Cortex of kidney (tissue), 1 donor: ENCODE results near the gene EIF3D.
A peak's percentile ranks its signal among the peaks of the same experiment; 100 is the strongest.

Experiments used
- DNase-seq: peaks from one replicate; lab custom pipeline; 2025; lab: John Stamatoyannopoulos, UW

The EIF3D gene

DNA sequence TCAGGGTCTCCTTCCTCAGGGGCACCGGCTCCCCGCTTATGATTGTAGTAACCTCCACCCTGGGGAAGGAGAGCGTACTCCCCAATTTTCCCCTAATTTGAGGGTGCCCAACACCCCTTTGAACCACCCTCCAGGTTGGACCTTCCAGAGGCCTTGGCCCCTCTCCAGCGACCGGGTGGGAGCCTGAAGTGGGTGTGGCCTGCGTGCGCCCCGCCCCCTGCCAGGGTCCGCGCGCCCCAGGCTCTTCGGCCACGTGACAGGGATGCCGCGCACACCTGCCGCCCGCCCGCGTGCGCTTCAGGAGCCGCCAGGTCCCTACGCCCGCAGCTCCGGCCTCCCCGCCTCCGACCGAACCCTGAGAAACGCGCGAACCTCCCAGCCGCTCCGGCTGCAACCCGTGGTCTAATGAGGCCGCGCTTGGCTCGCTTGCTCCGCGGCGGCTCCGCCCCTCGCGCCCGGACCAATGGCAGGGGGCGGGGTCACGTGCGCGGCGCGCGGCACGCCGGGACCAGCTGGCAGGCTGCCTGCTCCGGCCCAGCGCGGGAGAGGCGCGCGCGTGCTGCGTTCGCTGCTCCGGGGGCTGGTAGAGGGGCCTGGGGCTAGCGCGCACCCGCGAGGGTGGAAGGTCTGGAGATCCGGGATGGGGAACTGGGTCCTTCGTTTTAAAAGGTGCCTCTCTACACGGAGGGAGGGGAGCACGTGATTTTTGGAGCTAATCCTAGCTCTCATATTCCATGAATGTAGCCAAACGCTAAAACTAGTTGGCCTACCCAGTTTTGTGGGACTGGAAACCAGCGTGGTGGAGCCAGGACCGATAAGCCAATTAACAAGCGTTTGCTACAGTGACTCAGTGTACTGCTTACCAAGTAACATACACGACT is 22.1 kb downstream of the EIF3D start, which contains the start of gene FOXRED2:
FOXRED2 (minus strand) TSS at position 404 of the 881 bp plus-strand sequence. CDS start 618 bp downstream, outside the sequence.
- DNase-seq = peak; percentile 52

DNA sequence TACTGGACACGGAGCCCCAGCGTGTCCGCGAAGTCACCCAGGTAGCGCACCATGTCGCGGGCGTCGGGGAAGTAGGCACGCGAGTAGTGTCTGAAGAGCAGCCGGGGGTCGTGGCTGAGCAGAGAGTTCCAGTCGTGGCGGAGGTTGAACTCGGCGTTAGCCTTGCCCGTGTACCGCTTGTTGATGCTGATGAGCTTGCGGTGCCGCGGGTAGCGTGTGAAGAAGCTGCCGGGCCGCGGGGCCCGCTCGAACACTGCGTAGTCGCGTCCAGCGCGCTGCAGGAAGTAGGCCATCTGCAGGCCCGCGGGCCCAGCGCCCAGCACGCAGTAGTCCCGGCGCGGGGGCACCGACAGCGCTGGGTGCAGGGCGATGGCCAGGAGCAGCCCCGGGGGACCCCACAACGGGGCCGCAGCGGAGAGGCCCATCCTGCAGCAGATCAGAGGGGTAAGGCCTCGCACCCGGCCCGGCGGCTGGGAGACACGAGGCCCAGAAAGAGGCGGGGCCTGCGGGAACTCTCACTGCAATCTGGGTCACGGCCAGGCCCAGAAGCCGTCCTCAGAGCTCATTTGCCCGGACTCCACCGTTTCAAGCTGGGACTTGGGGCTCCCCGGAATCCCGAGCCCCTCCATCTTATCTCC is 22.8 kb downstream of the EIF3D start:
- no peak for DNase-seq

DNA sequence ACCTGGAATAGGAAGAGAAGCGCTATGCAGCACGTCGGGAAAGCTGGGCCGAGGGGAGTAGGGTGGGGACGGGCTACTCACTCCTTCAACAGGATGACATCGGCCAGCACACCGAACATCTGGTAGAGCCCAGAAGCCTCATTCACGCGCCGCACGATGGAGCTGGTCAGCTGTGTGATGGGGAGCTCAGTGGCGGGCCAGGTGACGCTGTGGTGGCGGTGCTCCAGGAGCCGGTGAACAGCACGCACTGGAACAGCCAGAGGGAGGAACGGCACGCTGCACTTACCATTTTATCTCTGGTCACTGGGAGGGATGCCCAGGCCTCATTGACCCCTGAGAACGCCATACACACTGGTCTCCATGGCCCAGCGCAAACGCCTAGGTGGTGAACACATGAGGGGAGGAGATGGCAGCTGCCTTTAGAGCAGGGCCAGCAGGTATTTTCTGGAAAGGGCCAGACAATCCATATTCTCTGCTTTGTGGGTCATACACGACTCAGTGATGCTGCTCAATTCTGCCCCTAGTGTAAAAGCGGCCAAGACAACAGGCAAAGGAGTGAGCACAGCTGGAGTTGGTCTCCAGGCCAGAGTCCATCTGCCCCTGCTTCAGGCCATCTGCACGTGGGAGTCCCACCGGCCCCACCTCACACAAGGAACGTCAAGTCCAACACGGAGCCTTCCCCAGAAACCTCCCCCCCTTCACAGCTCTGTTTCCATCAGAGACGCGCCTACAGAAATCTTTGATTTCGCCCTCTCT is 30.9 kb downstream of the EIF3D start:
- no peak for DNase-seq

- no peak for DNase-seq
Measured at GRCh38 chr22:36493690-36494110, 35.3 kb downstream of the EIF3D start.

DNA sequence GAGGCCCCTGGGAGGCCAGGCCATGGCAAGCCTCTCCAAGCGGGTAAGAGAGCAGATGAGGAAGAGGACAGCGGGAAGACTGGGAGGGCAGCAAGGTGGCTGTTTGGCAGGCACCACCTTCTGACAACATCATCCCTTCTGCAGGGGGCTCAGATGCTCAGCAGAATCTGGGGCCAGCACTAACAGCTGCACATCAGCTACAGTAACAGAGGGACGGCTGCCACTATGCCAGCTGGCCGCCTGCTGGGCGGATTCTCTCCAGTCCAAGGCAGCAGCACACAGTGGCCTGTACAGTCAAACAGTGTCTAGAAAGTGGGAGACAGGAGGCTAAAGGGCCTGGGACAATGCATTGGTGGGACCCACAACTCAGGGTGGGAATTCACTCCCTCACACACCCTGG is 36.9 kb downstream of the EIF3D start:
- DNase-seq = no peak

- no peak for DNase-seq
Measured at GRCh38 chr22:36491155-36491554, 37.8 kb downstream of the EIF3D start.

GRCh38 chr22:36486619-36487384 is 42.2 kb downstream of the EIF3D start:
- DNase-seq = no peak

DNA sequence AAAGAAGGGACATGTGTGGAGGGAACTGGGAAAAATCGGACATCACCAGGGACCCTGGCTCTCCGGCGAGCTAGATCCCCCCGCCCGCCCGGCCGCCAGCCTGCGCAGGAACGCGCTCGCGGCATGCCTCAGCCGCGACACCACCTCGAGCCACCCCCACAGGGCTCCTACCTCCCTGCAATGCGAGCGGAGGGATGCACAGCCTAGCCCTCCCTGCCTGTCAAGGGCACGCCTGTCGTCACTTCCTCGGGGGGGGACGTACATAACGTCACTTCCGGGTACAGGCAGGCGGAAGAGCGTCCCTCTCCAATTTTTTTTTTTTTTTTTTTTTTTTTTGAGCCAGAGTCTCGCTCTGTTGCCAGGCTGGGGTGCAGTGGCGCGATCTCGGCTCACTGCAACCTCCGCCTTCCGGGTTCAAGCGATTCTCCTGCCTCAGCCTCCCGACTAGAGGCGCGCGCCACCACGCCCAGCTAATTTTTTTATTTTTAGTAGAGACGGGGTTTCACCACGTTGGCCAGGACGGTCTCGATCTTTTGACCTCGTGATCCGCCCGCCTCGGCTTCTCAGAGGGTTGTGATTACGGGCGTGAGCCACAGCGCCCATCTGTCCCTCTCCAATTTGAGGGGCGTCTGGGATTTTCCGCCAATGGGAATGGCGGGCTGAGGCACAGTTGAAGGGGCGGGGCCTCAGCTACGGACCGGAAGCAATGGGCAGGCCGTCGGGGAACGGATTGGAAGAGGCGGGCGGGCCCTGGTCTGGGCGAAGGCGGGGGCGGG is 47.4 kb downstream of the EIF3D start, which contains the start of gene TXN2:
TXN2 (minus strand) TSS at position 248 of the 776 bp plus-strand sequence. CDS start 803 bp downstream, outside the sequence.
- DNase-seq = peak; percentile 31

GRCh38 chr22:36480941-36481392 is 48.0 kb downstream of the EIF3D start:
- no peak for DNase-seq

GRCh38 chr22:36478966-36479365 is 50.0 kb downstream of the EIF3D start:
- DNase-seq = no peak

DNA sequence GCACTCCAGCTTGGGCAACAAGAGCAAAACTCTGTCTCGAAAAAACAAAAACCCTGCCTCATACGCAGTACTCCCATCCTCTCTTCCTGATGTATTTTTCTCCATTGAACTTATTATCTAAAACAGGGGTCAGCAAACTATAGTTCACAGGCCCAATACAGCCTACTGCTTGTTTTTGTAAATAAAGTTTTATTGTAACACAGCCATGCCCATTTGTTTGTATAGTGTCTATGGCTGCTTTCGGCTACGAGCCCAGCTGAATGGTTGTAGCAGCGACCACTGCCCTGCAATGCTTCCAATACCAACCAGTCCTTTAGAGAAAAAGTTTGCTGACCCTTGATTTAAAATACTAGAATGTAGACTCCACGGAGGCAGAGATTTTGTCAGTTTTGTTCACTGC is 53.6 kb downstream of the EIF3D start:
- DNase-seq = no peak

DNA sequence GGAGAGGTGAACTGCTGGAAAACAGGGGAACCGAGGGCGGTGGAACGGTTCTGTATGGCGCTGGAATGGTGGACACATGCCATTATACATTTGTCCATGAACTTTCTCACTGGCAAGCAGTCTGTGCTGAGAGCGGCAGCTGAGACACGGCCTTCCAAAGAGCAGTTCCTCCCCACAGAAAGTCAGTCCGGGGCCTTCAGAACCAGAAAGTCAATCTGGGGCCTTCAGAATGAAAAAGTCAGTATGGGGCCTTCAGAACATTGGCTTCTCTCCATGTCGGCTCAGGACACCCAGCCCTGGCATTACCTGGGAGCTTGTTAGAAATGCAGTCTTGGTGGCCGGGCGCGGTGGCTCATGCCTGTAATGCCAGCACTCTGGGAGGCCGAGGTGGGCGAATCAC is 56.3 kb downstream of the EIF3D start:
- no peak for DNase-seq

- no peak for DNase-seq
Measured at GRCh38 chr22:36471341-36471821, 57.6 kb downstream of the EIF3D start.

GRCh38 chr22:36470994-36471331 is 58.0 kb downstream of the EIF3D start:
- no peak for DNase-seq

- no peak for DNase-seq
Measured at GRCh38 chr22:36470162-36470993, 58.6 kb downstream of the EIF3D start.

DNA sequence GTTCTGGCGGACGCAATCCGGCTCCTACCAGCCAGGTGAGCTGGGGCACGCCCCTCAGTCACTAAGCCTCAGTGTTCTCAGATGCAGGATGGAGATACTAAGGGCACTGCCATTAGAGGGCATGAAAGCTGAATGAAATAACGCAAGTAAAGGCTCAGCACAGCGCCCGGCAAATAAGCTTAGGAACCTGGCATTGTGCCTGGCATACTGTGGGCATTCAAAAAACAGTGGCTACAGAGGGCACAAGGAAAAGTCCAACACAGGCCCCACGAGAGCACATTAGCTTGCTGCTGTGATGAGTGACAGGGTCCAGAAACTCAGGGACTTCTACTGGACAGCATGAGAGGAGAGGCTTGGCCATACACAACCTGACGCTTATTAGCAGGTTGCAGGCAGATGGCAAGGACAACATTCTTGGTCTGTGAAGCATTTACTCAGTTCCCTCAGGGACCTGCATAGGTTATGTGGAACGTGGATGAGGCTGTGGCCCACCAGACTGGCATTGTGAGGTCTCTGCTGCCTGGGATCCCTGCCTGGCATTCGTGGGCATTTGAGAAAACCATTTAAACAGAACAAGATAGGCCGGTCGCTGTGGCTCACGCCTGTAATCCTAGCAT is 59.8 kb downstream of the EIF3D start:
- DNase-seq = no peak

- no peak for DNase-seq
Measured at GRCh38 chr22:36467946-36468345, 61.0 kb downstream of the EIF3D start.

- no peak for DNase-seq
Measured at GRCh38 chr22:36467042-36467810, 61.7 kb downstream of the EIF3D start.

DNA sequence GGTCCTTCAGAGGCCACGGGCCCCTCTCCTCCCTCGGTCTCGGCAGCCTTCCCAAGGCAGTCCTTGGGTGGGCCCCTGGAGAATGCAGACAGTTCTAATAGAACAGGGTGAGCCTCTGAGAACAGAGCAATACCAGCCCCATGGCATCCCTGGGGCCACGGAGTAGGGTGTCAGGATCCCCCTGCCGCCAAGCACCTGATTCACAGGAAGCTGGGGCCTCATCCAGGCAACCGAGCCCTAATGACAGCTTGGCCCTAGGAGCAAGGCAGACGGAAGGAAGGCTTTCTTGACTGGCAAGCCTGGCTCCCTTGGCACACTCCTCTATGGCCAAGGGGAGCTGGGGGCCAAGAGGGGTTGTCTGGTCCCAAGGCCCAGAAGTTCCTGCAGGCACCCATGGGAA is 62.7 kb downstream of the EIF3D start:
- DNase-seq = no peak
